BJ (cell line): ENCODE measurements around the gene DTHD1. TPM values are rescaled to one million over a fixed set of nuclear protein-coding genes. Genes with fewer than 3 reads are reported as not detected.

Experiments
- CTCF ChIA-PET: fragments of 350-600 bp; formaldehyde crosslinking; extraction: SDS; loops from one replicate; lab custom pipeline; 2021; ENCODE audit warnings: antibody characterized with exemption, inconsistent platforms; lab: Yijun Ruan, JAX
- POLR2A ChIA-PET: fragments of 300-600 bp; sonication (Branson Sonifier 250); formaldehyde crosslinking; extraction: SDS; loops from one replicate; lab custom pipeline; 2021; ENCODE audit warnings: antibody characterized with exemption; lab: Charles Lee
- DNase-seq: peaks from one replicate; pipeline ENCODE4 v3.0.0-alpha.2; 2011; ENCODE audit warnings: low read depth
- H3K27me3 ChIP-seq: 2 replicates; pipeline ENCODE4 v1.6.0; 2011; ENCODE audit warnings: low read length; ENCODE audit not compliant: control insufficient read depth, insufficient read depth
- H3K36me3 ChIP-seq: 2 replicates; pipeline ENCODE4 v1.5.1; 2011; ENCODE audit warnings: low read length; ENCODE audit not compliant: control insufficient read depth, insufficient read depth
- H3K4me3 ChIP-seq: 2 replicates; pipeline ENCODE4 v1.5.1; 2011; ENCODE audit warnings: low read depth, mild to moderate bottlenecking, control low read depth, low read length
- CTCF ChIP-seq: IDR thresholded peaks from 2 replicates; pipeline ENCODE4 v1.5.1; 2011; ENCODE audit warnings: low read depth, mild to moderate bottlenecking, control low read depth, inconsistent platforms, low read length, moderate library complexity; ENCODE audit not compliant: insufficient read depth
- polyA plus RNA-seq: library from polyadenylated mRNA; depleted of rRNA; stranded (reverse); fragments of >200 nt; gene quantifications from 2 replicates; pipeline ENCODE4 v1.2.3, GENCODE V29; 2011

The DTHD1 gene
- polyA plus RNA-seq, 1 experiment: not detected

GRCh38 chr4:36282503-36283030 lies 1.2 kb downstream of the DTHD1 start:
- CTCF ChIA-PET: no interaction called here
- POLR2A ChIA-PET: no interaction called here
- Histone ChIP-seq H3K4me3 (no peak overlapping the region), H3K27me3 (no peaks in the 10 kb centered on the region), H3K36me3 (no peaks in the 10 kb centered on the region)
- no peak for TF ChIP-seq CTCF
- DNase-seq: no peak

- Histone ChIP-seq H3K4me3 (no peak overlapping the region), H3K36me3 (no peaks in the 10 kb centered on the region), H3K27me3 (no peaks in the 10 kb centered on the region)
- ChIA-PET POLR2A (no interaction called here), CTCF (no interaction called here)
- DNase-seq: no peak
- TF ChIP-seq CTCF: no peak
These were observed 2.6 kb downstream of the DTHD1 start for GRCh38 chr4:36283912-36284465.

- H3K4me3 ChIP-seq: no peak overlapping the region
- H3K27me3 ChIP-seq: no peaks in the 10 kb centered on the region
- H3K36me3 ChIP-seq: no peaks in the 10 kb centered on the region
- POLR2A ChIA-PET: no interaction called here
- CTCF ChIA-PET: no interaction called here
- DNase-seq: no peak
- no peak for TF ChIP-seq CTCF
These were observed 4.5 kb downstream of the DTHD1 start for GRCh38 chr4:36285784-36286480.

- DNase-seq: no peak
- TF ChIP-seq CTCF: no peak
- Histone ChIP-seq H3K27me3 (no peaks in the 10 kb centered on the region), H3K36me3 (no peaks in the 10 kb centered on the region), H3K4me3 (no peak overlapping the region)
- POLR2A ChIA-PET: no interaction called here
- CTCF ChIA-PET: no interaction called here
These were observed 5.1 kb downstream of the DTHD1 start for GRCh38 chr4:36286481-36286871.

- ChIA-PET CTCF (no interaction called here), POLR2A (no interaction called here)
- Histone ChIP-seq H3K4me3 (no peak overlapping the region), H3K36me3 (no peaks in the 10 kb centered on the region), H3K27me3 (no peaks in the 10 kb centered on the region)
- TF ChIP-seq CTCF: no peak
- DNase-seq: no peak
These were observed 7.5 kb downstream of the DTHD1 start for GRCh38 chr4:36288731-36289426.
